HCT116 (cell line): ENCODE results near the gene SLC27A5. TPM values are rescaled to one million over a fixed set of nuclear protein-coding genes. Genes with fewer than 3 reads are reported as not detected.

ENCODE experiments used
- ATAC-seq: fragments of 200-7000 bp; cut with Tn5 transposase; 2 replicates; pipeline ENCODE4 v1.9.1; 2020; ENCODE audit warnings: mild to moderate bottlenecking, moderate library complexity
- BruUV-seq: library from RNA; stranded (reverse); fragments of 400-500 nt; replicated peaks from 2 replicates; lab custom pipeline; 2021; lab: Mats Ljungman, UMichigan
- CTCF ChIA-PET: fragments of 300-600 bp; sonication (Branson Sonifier 250); formaldehyde crosslinking; loops from one replicate; lab custom pipeline; 2021; ENCODE audit warnings: antibody characterized with exemption; lab: Charles Lee
- POLR2A ChIA-PET: fragments of 300-600, 350-600 bp; sonication (Branson Sonifier 250); formaldehyde crosslinking; loops from one replicate; lab custom pipeline; 2021; ENCODE audit warnings: antibody characterized with exemption; lab: Charles Lee
- RAD21 ChIA-PET, 2 experiments: fragments of 300-600 bp; sonication (Branson Sonifier 250); formaldehyde crosslinking; loops; one replicate each; lab custom pipeline; 2023; ENCODE audit warnings: low total read pairs in 2 of 2; ENCODE audit not compliant: uncharacterized antibody in 2 of 2, unreplicated experiment in 2 of 2, low non-redundant PET in 1 of 2; lab: Charles Lee
- DNase-seq: peaks from one replicate; pipeline ENCODE4 v3.0.0-alpha.2; 2010; ENCODE audit warnings: low read depth, low spot score
- H2AFZ ChIP-seq: fragments of 200-600 bp; shearing (Covaris generic), sonication (generic); 2 replicates; pipeline ENCODE4 v1.6.1; 2017; ENCODE audit warnings: low read depth, mixed run types, mixed read lengths, antibody characterized with exemption, low read length; ENCODE audit not compliant: poor library complexity, severe bottlenecking
- H3K27ac ChIP-seq: 2 replicates; pipeline ENCODE4 v1.5.1; 2012; ENCODE audit warnings: low read depth, low read length
- H3K27me3 ChIP-seq: fragments of 200-600 bp; sonication (generic); 2 replicates; pipeline ENCODE4 v1.6.1; 2016; ENCODE audit warnings: mixed run types, low read length, mixed read lengths; ENCODE audit not compliant: insufficient read depth
- H3K36me3 ChIP-seq, 2 experiments: fragments of 200-500 bp in 1 of 2; fragments of 200-600 bp in 1 of 2; sonication (Bioruptor generic) in 1 of 2; sonication (generic) in 1 of 2; 2 replicates each; pipeline versions ENCODE4 v1.5.1 to v1.6.1; 2014 to 2016; ENCODE audit warnings: low read length in 2 of 2, inconsistent platforms in 1 of 2, mixed read lengths in 1 of 2, mixed run types in 1 of 2; ENCODE audit not compliant: insufficient read depth in 2 of 2, control insufficient read depth in 1 of 2
- H3K4me1 ChIP-seq, 2 experiments: fragments of 200-600 bp in 1 of 2; sonication (generic) in 1 of 2; 2 replicates each; pipeline versions ENCODE4 v1.5.1 to v1.6.1; 2012 to 2017; ENCODE audit warnings: low read length in 2 of 2, inconsistent platforms in 1 of 2, mild to moderate bottlenecking in 1 of 2, mixed read lengths in 1 of 2, mixed run types in 1 of 2, moderate library complexity in 1 of 2; ENCODE audit not compliant: insufficient read depth in 2 of 2, control insufficient read depth in 1 of 2
- H3K4me2 ChIP-seq: fragments of 200-600 bp; sonication (generic); 2 replicates; pipeline ENCODE4 v1.6.1; 2017; ENCODE audit warnings: mixed run types, low read length, mixed read lengths
- H3K4me3 ChIP-seq, 2 experiments: fragments of 200-600 bp in 1 of 2; sonication (generic) in 1 of 2; replicated peaks in 1 of 2; 2 replicates each; pipeline ENCODE4 v1.5.1; 2011 to 2016; ENCODE audit warnings: low read length in 2 of 2, control low read depth in 1 of 2, low read depth in 1 of 2, mild to moderate bottlenecking in 1 of 2, mixed read lengths in 1 of 2, mixed run types in 1 of 2
- H3K79me2 ChIP-seq: fragments of 200-600 bp; sonication (generic); 2 replicates; pipeline ENCODE4 v1.6.1; 2017; ENCODE audit warnings: mild to moderate bottlenecking, mixed run types, low read length, moderate library complexity, mixed read lengths; ENCODE audit not compliant: insufficient read depth
- H3K9ac ChIP-seq: fragments of 200-600 bp; sonication (generic); 2 replicates; pipeline ENCODE4 v1.6.1; 2016; ENCODE audit warnings: low read length, mixed read lengths
- H3K9me2 ChIP-seq: fragments of 200-600 bp; sonication (generic), shearing (Covaris generic); 2 replicates; pipeline ENCODE4 v1.6.1; 2017; ENCODE audit warnings: mixed run types, mild to moderate bottlenecking, moderate library complexity; ENCODE audit not compliant: insufficient read depth
- H3K9me3 ChIP-seq, 2 experiments: fragments of 200-500 bp in 1 of 2; fragments of 200-600 bp in 1 of 2; sonication (Bioruptor generic) in 1 of 2; sonication (generic) in 1 of 2; 2 replicates each; pipeline ENCODE4 v1.6.1; 2014 to 2017; ENCODE audit warnings: low read length in 2 of 2, mixed read lengths in 2 of 2, inconsistent platforms in 1 of 2, low read depth in 1 of 2, mild to moderate bottlenecking in 1 of 2, mixed run types in 1 of 2, moderate library complexity in 1 of 2; ENCODE audit not compliant: control insufficient read depth in 1 of 2, insufficient read depth in 1 of 2
- H4K20me1 ChIP-seq: fragments of 200-600 bp; sonication (generic), shearing (Covaris generic); 2 replicates; pipeline ENCODE4 v1.6.1; 2017; ENCODE audit warnings: mixed run types, mild to moderate bottlenecking, moderate library complexity; ENCODE audit not compliant: insufficient read depth
- CBX3 ChIP-seq: IDR thresholded peaks from 2 replicates; pipeline ENCODE4 v1.6.1; 2012; ENCODE audit warnings: low read depth
- CEBPB ChIP-seq: IDR thresholded peaks from 2 replicates; pipeline ENCODE4 v1.6.1; 2012; ENCODE audit warnings: low read depth
- EGR1 ChIP-seq: IDR thresholded peaks from 2 replicates; pipeline ENCODE4 v1.6.1; 2012; ENCODE audit warnings: low read depth
- ELF1 ChIP-seq: IDR thresholded peaks from 2 replicates; pipeline ENCODE4 v1.6.1; 2012; ENCODE audit warnings: low read depth, borderline replicate concordance
- EZH2 ChIP-seq: fragments of 200-600 bp; sonication (generic); IDR thresholded peaks from 2 replicates; pipeline ENCODE4 v1.6.1; 2017; ENCODE audit warnings: antibody characterized with exemption, mixed run types
- JUND ChIP-seq: IDR thresholded peaks from 2 replicates; pipeline ENCODE4 v1.6.1; 2012
- MAX ChIP-seq: IDR thresholded peaks from 2 replicates; pipeline ENCODE4 v1.6.1; 2012
- POLR2A ChIP-seq: IDR thresholded peaks from 2 replicates; pipeline ENCODE4 v1.7.0; 2011; ENCODE audit warnings: borderline replicate concordance; ENCODE audit not compliant: insufficient read depth, insufficient read length; ENCODE audit errors: extremely low read depth
- RAD21 ChIP-seq: IDR thresholded peaks from 2 replicates; pipeline ENCODE4 v1.6.1; 2012; ENCODE audit warnings: low read depth, mild to moderate bottlenecking
- SP1 ChIP-seq: IDR thresholded peaks from 2 replicates; pipeline ENCODE4 v1.6.1; 2012; ENCODE audit warnings: low read depth
- SRF ChIP-seq: IDR thresholded peaks from 2 replicates; pipeline ENCODE4 v1.6.1; 2012; ENCODE audit warnings: low read depth
- YY1 ChIP-seq: IDR thresholded peaks from 2 replicates; pipeline ENCODE4 v1.6.1; 2011; ENCODE audit warnings: low read length, low read depth, moderate library complexity, mild to moderate bottlenecking; ENCODE audit not compliant: insufficient replicate concordance; ENCODE audit errors: extremely low read depth
- ZNF274 ChIP-seq: fragments of 200-500 bp; sonication (Bioruptor generic); IDR thresholded peaks from 2 replicates; pipeline ENCODE4 v1.6.1; 2014; ENCODE audit warnings: mild to moderate bottlenecking, low read depth, low read length, inconsistent platforms
- intact Hi-C: fragments of 100-400 bp; cut with micrococcal nuclease; formaldehyde crosslinking; loops from 2 replicates; pipeline ENCODE4 v1.10.0; 2022
- total RNA-seq: library from RNA; stranded (reverse); gene quantifications from one replicate; pipeline ENCODE4 v1.2.1, GENCODE V29; 2021; ENCODE audit not compliant: unreplicated experiment
- TF ChIP-seq, protein P1 (sequence below): IDR thresholded peaks from 2 replicates; pipeline ENCODE4 v1.6.1; 2012; ENCODE audit warnings: low read depth

SLC27A5 gene
- total RNA-seq, 1 experiment from 2014 or later = 27.1 TPM

- H3K9ac ChIP-seq = no peak overlapping the region
- CTCF ChIA-PET = no interaction called here
- H3K79me2 ChIP-seq = peaks cover 69% of the 10 kb centered on the region
- DNase-seq (no peak), ATAC-seq (no peak)
- H4K20me1 ChIP-seq = peaks cover 32% of the 10 kb centered on the region; the same call in 1 of the 2 replicates
- BruUV-seq = no TSS peak
- no peaks in the 10 kb centered on the region for H3K9me2 ChIP-seq
- peaks cover 50 to 65% of the 10 kb centered on the region in 2 experiments; a peak in 3 of 4 replicates for H3K36me3 ChIP-seq
- intact Hi-C loops = no loop called here
- H3K27me3 ChIP-seq = no peaks in the 10 kb centered on the region
- no peak overlapping the region for H3K4me3 ChIP-seq
- no peak overlapping the region for H2AFZ ChIP-seq
- RAD21 ChIA-PET = no interaction called here
- H3K9me3 ChIP-seq = no peaks in the 10 kb centered on the region
- H3K27ac ChIP-seq = no peak overlapping the region
- H3K4me2 ChIP-seq = no peak overlapping the region
- POLR2A ChIA-PET = interaction anchor here (1.3 kb wide), 1 partner anchor 8 kb away, joined by 3 read pairs; the partner anchor contains the start of gene CHMP2A
- peaks cover 13 to 27% of the 10 kb centered on the region in 2 experiments for H3K4me1 ChIP-seq
- TF ChIP-seq CBX3 (no peak), POLR2A (no peak), EGR1 (no peak), ZNF274 (no peak), JUND (no peak), MAX (no peak), CEBPB (no peak), RAD21 (no peak), ELF1 (no peak), SP1 (no peak), SRF (no peak), YY1 (no peak), EZH2 (no peak)
- TF ChIP-seq, protein P1, sequence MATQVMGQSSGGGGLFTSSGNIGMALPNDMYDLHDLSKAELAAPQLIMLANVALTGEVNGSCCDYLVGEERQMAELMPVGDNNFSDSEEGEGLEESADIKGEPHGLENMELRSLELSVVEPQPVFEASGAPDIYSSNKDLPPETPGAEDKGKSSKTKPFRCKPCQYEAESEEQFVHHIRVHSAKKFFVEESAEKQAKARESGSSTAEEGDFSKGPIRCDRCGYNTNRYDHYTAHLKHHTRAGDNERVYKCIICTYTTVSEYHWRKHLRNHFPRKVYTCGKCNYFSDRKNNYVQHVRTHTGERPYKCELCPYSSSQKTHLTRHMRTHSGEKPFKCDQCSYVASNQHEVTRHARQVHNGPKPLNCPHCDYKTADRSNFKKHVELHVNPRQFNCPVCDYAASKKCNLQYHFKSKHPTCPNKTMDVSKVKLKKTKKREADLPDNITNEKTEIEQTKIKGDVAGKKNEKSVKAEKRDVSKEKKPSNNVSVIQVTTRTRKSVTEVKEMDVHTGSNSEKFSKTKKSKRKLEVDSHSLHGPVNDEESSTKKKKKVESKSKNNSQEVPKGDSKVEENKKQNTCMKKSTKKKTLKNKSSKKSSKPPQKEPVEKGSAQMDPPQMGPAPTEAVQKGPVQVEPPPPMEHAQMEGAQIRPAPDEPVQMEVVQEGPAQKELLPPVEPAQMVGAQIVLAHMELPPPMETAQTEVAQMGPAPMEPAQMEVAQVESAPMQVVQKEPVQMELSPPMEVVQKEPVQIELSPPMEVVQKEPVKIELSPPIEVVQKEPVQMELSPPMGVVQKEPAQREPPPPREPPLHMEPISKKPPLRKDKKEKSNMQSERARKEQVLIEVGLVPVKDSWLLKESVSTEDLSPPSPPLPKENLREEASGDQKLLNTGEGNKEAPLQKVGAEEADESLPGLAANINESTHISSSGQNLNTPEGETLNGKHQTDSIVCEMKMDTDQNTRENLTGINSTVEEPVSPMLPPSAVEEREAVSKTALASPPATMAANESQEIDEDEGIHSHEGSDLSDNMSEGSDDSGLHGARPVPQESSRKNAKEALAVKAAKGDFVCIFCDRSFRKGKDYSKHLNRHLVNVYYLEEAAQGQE = no peak
- TF ChIP-seq, all 23 proteins: peak for 0
Observed at GRCh38 chr19:58547323-58548312, 35.8 kb upstream of the SLC27A5 start.
